ENCODE measurements around the gene SLC39A10. TPM values are rescaled to one million over a fixed set of nuclear protein-coding genes. Genes with fewer than 3 reads are reported as not detected.

The SLC39A10 gene
- total and polyA plus RNA-seq, 2 donors (not counting 3 experiments of a cell fraction or from before 2014, with no cell fraction given), result 11.4 to 39.9 TPM

GRCh38 chr2:195633974-195634373 is 23.1 kb upstream of the SLC39A10 start:
- H3K4me1 ChIP-seq (ENCODE audit: control insufficient read depth, extremely low read depth, insufficient read depth, low read length), result no peaks in the 10 kb centered on the region
- no peaks in the 10 kb centered on the region for H3K9me1 ChIP-seq (replicated peaks; ENCODE audit: control insufficient read depth, extremely low read depth, insufficient read depth, low read length)
- no peak overlapping the region for H2AFZ ChIP-seq (ENCODE audit: low read depth, low read length)
- no peaks in the 10 kb centered on the region for H3K36me3 ChIP-seq (ENCODE audit: control insufficient read depth in 2 of 2, extremely low read depth in 1 of 2, insufficient read depth in 2 of 2, low read length in 2 of 2)
- H3K27me3 ChIP-seq (ENCODE audit: control insufficient read depth in 2 of 2, insufficient read depth in 2 of 2, low read length in 2 of 2), result no peaks in the 10 kb centered on the region
- H3K4me3 ChIP-seq (replicated peaks in 1 of 3; ENCODE audit: insufficient read depth in 1 of 3, low read depth in 1 of 3, low read length in 3 of 3), result no peak overlapping the region
- no peaks in the 10 kb centered on the region for H3K79me2 ChIP-seq (ENCODE audit: control insufficient read depth, insufficient read depth, low read length)
- no peak overlapping the region for H3K4me2 ChIP-seq (ENCODE audit: insufficient read depth, low read length)
- H3K9ac ChIP-seq (replicated peaks; ENCODE audit: extremely low read depth, insufficient read depth, low read length), result no peak overlapping the region
- POLR2A ChIA-PET, result no interaction called here
- intact Hi-C loops (cut with micrococcal nuclease) (no loop called here), dilution Hi-C loops (cut with MboI; ENCODE audit: extremely low pct_ligation_motif_present, low sequenced_read_pairs) (no loop called here)
- no peaks in the 10 kb centered on the region for H3K9me3 ChIP-seq (replicated peaks; ENCODE audit: control insufficient read depth, insufficient read depth, low read length)
- TF ChIP-seq GATA2 (IDR thresholded peaks at IDR 0.05; ENCODE audit: insufficient read depth, insufficient read length, low read depth, low read length) (no peak), MAX (IDR thresholded peaks at IDR 0.05; ENCODE audit: insufficient read depth, insufficient read length) (no peak), MYC (IDR thresholded peaks at IDR 0.05; ENCODE audit: low read depth, low read length) (no peak), EZH2 (IDR thresholded peaks at IDR 0.05; ENCODE audit: borderline replicate concordance, low read depth, low read length, severe bottlenecking) (no peak), JUN (IDR thresholded peaks at IDR 0.05; ENCODE audit: borderline replicate concordance, insufficient read depth, insufficient read length, low read depth) (no peak), POLR2AphosphoS5 (IDR thresholded peaks at IDR 0.05; ENCODE audit: insufficient read depth, low read depth, low read length) (no peak), POLR2A (IDR thresholded peaks at IDR 0.05; ENCODE audit: low read depth, low read length) (no peak)
- H3K27ac ChIP-seq (ENCODE audit: insufficient read depth, low read depth, low read length), result no peak overlapping the region
- no peak for FAIRE-seq
- BruUV-seq (replicated peaks), result no TSS peak
- H4K20me1 ChIP-seq (replicated peaks; ENCODE audit: control insufficient read depth, extremely low read depth, insufficient read depth, low read length), result no peaks in the 10 kb centered on the region
- CTCF ChIA-PET, result no interaction called here
- no peak for DNase-seq (ENCODE audit: low read depth, low spot score)

GRCh38 chr2:195636890-195637289 is 20.1 kb upstream of the SLC39A10 start:
- TF ChIP-seq JUN (IDR thresholded peaks at IDR 0.05; ENCODE audit: borderline replicate concordance, insufficient read depth, insufficient read length, low read depth), result no peak
- TF ChIP-seq MAX (IDR thresholded peaks at IDR 0.05; ENCODE audit: insufficient read depth, insufficient read length), result no peak
- TF ChIP-seq MYC (IDR thresholded peaks at IDR 0.05; ENCODE audit: low read depth, low read length), result no peak
- no peak for TF ChIP-seq POLR2AphosphoS5 (IDR thresholded peaks at IDR 0.05; ENCODE audit: insufficient read depth, low read depth, low read length)
- no peak for TF ChIP-seq EZH2 (IDR thresholded peaks at IDR 0.05; ENCODE audit: borderline replicate concordance, low read depth, low read length, severe bottlenecking)
- TF ChIP-seq POLR2A (IDR thresholded peaks at IDR 0.05; ENCODE audit: low read depth, low read length), result no peak
- no peak for TF ChIP-seq FOS (IDR thresholded peaks at IDR 0.05; ENCODE audit: borderline replicate concordance, insufficient read depth, low read length)
- TF ChIP-seq GATA2 (IDR thresholded peaks at IDR 0.05; ENCODE audit: insufficient read depth, insufficient read length, low read depth, low read length), result no peak
- no peak for TF ChIP-seq CTCF (IDR thresholded peaks at IDR 0.05; ENCODE audit: extremely low read depth in 1 of 2, insufficient read depth in 1 of 2, low read depth in 1 of 2, low read length in 2 of 2)
- no peak for FAIRE-seq
- no peak overlapping the region for H2AFZ ChIP-seq (ENCODE audit: low read depth, low read length)
- no peaks in the 10 kb centered on the region for H3K9me1 ChIP-seq (replicated peaks; ENCODE audit: control insufficient read depth, extremely low read depth, insufficient read depth, low read length)
- DNase-seq (ENCODE audit: low read depth, low spot score), result no peak
- H4K20me1 ChIP-seq (replicated peaks; ENCODE audit: control insufficient read depth, extremely low read depth, insufficient read depth, low read length), result no peaks in the 10 kb centered on the region
- no peak overlapping the region for H3K9ac ChIP-seq (replicated peaks; ENCODE audit: extremely low read depth, insufficient read depth, low read length)
- dilution Hi-C loops (cut with MboI; ENCODE audit: extremely low pct_ligation_motif_present, low sequenced_read_pairs) (no loop called here), intact Hi-C loops (cut with micrococcal nuclease) (no loop called here)
- H3K27ac ChIP-seq (ENCODE audit: insufficient read depth, low read depth, low read length), result no peak overlapping the region
- no peaks in the 10 kb centered on the region for H3K4me1 ChIP-seq (ENCODE audit: control insufficient read depth, extremely low read depth, insufficient read depth, low read length)
- ChIA-PET CTCF (interaction anchor here (1.0 kb wide), 1 partner anchor 23 kb away, joined by 3 read pairs; no protein-coding TSS in a partner anchor), POLR2A (no interaction called here)
- H3K36me3 ChIP-seq (ENCODE audit: control insufficient read depth in 2 of 2, extremely low read depth in 1 of 2, insufficient read depth in 2 of 2, low read length in 2 of 2), result no peaks in the 10 kb centered on the region
- BruUV-seq (replicated peaks), result no TSS peak
- H3K27me3 ChIP-seq (ENCODE audit: control insufficient read depth in 2 of 2, insufficient read depth in 2 of 2, low read length in 2 of 2), result no peaks in the 10 kb centered on the region
- H3K4me3 ChIP-seq (replicated peaks in 1 of 3; ENCODE audit: insufficient read depth in 1 of 3, low read depth in 1 of 3, low read length in 3 of 3), result no peak overlapping the region
- no peaks in the 10 kb centered on the region for H3K79me2 ChIP-seq (ENCODE audit: control insufficient read depth, insufficient read depth, low read length)
- H3K9me3 ChIP-seq (replicated peaks; ENCODE audit: control insufficient read depth, insufficient read depth, low read length), result no peaks in the 10 kb centered on the region
- no peak overlapping the region for H3K4me2 ChIP-seq (ENCODE audit: insufficient read depth, low read length)
